Stomach (tissue), 9 donors: ENCODE measurements around the gene CEACAM7. TPM values are rescaled to one million over a fixed set of nuclear protein-coding genes. Genes with fewer than 3 reads are reported as not detected.

Experiments
- DNase-seq, 2 donors: peaks; one replicate each; pipeline versions ENCODE4 v3.0.0 to v3.0.0-alpha.2; 2013 to 2019
- H3K27ac ChIP-seq, 5 donors: fragments of 200-600 bp in 4 of 5; sonication (generic) in 4 of 5; one replicate each; pipeline ENCODE4 v1.5.1; 2013 to 2019; ENCODE audit warnings: mild to moderate bottlenecking in 1 of 5, moderate library complexity in 1 of 5
- H3K27me3 ChIP-seq, 3 donors: fragments of 200-600 bp; sonication (generic); one replicate each; pipeline ENCODE4 v1.5.1; 2017 to 2019; ENCODE audit warnings: mixed run types in 1 of 3
- H3K36me3 ChIP-seq, 4 donors: fragments of 200-600 bp; sonication (generic); 1 replicate in 3 of 4; 2 replicates in 1 of 4; pipeline ENCODE4 v1.5.1; 2016 to 2019
- H3K4me1 ChIP-seq, 4 donors: fragments of 200-600 bp; sonication (generic); one replicate each; pipeline ENCODE4 v1.5.1; 2016 to 2019
- H3K4me3 ChIP-seq, 4 donors: fragments of 200-600 bp; sonication (generic) in 3 of 4; one replicate each; pipeline ENCODE4 v1.5.1; 2016 to 2019; ENCODE audit warnings: mild to moderate bottlenecking in 1 of 4
- H3K9me3 ChIP-seq, 4 donors: fragments of 200-600 bp; sonication (generic); one replicate each; pipeline ENCODE4 v1.5.1; 2016 to 2019
- EP300 ChIP-seq: sonication (generic); formaldehyde crosslinking; IDR thresholded peaks from one replicate; pipeline ENCODE4 v1.6.1; 2017; ENCODE audit warnings: antibody characterized with exemption
- POLR2A ChIP-seq, 4 donors: fragments of 450-650 bp; IDR thresholded peaks; one replicate each; pipeline ENCODE4 v1.6.1; 2016; ENCODE audit warnings: antibody characterized with exemption in 4 of 4, control low read depth in 2 of 4, mild to moderate bottlenecking in 1 of 4, moderate library complexity in 1 of 4
- POLR2AphosphoS5 ChIP-seq, 3 donors: sonication (generic); formaldehyde crosslinking; IDR thresholded peaks; one replicate each; pipeline ENCODE4 v1.6.1; 2016; ENCODE audit warnings: antibody characterized with exemption in 3 of 3
- WGBS, 5 donors: extraction: QIAGEN DNeasy Blood & Tissue Kit in 3 of 5; methylation state at CpG; one replicate each; pipeline versions ENCODE4 v1.1.5 to v1.1.7; 2013 to 2018; 5-methylcytosine and 5-hydroxymethylcytosine counted together
- intact Hi-C: fragments of 100-400 bp; cut with DNase I; formaldehyde crosslinking; loops from one replicate; pipeline ENCODE4 v1.15.1; 2023; ENCODE audit warnings: low total_unique reads
- polyA plus RNA-seq, 3 donors: library from polyadenylated mRNA; stranded (reverse); fragments of 200-250 nt; gene quantifications; one replicate each; pipeline ENCODE4 v1.2.3, GENCODE V29; 2013
- total RNA-seq, 5 donors: library from RNA; depleted of rRNA; stranded (reverse); fragments of >200 nt; gene quantifications; one replicate each; pipeline versions ENCODE4 v1.1.0 to v1.2.3, GENCODE V29; 2014 to 2016
- TF ChIP-seq, protein P1 (sequence below), 7 experiments: fragments of 450-650 bp in 4 of 7; fragments of 200-600 bp in 3 of 7; sonication (generic) in 3 of 7; IDR thresholded peaks; one replicate each; pipeline ENCODE4 v1.5.1; 2016 to 2019; ENCODE audit warnings: antibody characterized with exemption in 7 of 7, control low read depth in 2 of 7, mild to moderate bottlenecking in 1 of 7
- donor health status: healthy with polysubstance abuse.
- donor health status: Bipolar disorder and iron deficiency.
- donor health status: healthy.

The CEACAM7 gene
- total and polyA plus RNA-seq, 8 donors = 1.3 to 6.2 TPM; not detected in 6

GRCh38 chr19:41694831-41695635, 7.0 kb upstream of the CEACAM7 start:
- Histone ChIP-seq H3K27ac (no peak overlapping the region), H3K36me3 (no peaks in the 10 kb centered on the region), H3K9me3 (peaks cover 0 to 20% (median 5%) of the 10 kb centered on the region in 4 donors), H3K27me3 (peaks cover 0 to 55% (median 5%) of the 10 kb centered on the region in 3 donors), H3K4me3 (no peak overlapping the region), H3K4me1 (peaks cover 0 to 16% (median 8%) of the 10 kb centered on the region in 4 donors)
- TF ChIP-seq, protein P1, sequence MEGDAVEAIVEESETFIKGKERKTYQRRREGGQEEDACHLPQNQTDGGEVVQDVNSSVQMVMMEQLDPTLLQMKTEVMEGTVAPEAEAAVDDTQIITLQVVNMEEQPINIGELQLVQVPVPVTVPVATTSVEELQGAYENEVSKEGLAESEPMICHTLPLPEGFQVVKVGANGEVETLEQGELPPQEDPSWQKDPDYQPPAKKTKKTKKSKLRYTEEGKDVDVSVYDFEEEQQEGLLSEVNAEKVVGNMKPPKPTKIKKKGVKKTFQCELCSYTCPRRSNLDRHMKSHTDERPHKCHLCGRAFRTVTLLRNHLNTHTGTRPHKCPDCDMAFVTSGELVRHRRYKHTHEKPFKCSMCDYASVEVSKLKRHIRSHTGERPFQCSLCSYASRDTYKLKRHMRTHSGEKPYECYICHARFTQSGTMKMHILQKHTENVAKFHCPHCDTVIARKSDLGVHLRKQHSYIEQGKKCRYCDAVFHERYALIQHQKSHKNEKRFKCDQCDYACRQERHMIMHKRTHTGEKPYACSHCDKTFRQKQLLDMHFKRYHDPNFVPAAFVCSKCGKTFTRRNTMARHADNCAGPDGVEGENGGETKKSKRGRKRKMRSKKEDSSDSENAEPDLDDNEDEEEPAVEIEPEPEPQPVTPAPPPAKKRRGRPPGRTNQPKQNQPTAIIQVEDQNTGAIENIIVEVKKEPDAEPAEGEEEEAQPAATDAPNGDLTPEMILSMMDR (IDR thresholded peaks at IDR 0.05) = no peak
- 57 to 70% (median 65%) methylated on average over 8 of the region's 8 CpGs for WGBS, 5 donors
- intact Hi-C loops = no loop called here
- DNase-seq = no peak

DNA sequence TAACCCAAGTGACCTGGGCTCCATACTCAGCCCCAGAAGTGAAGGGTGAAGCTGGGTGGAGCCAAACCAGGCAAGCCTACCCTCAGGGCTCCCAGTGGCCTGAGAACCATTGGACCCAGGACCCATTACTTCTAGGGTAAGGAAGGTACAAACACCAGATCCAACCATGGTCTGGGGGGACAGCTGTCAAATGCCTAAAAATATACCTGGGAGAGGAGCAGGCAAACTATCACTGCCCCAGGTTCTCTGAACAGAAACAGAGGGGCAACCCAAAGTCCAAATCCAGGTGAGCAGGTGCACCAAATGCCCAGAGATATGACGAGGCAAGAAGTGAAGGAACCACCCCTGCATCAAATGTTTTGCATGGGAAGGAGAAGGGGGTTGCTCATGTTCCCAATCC, 6.1 kb upstream of the CEACAM7 start:
- 58 to 68% (median 61%) methylated on average over 1 of the region's 1 CpG for WGBS, 5 donors
- Histone ChIP-seq H3K9me3 (peaks cover 0 to 20% (median 5%) of the 10 kb centered on the region in 4 donors), H3K4me1 (peaks cover 0 to 8% (median 2%) of the 10 kb centered on the region in 4 donors), H3K27ac (no peak overlapping the region), H3K36me3 (no peaks in the 10 kb centered on the region), H3K27me3 (peaks cover 0 to 63% (median 5%) of the 10 kb centered on the region in 3 donors), H3K4me3 (no peak overlapping the region)
- TF ChIP-seq, protein P1 (IDR thresholded peaks at IDR 0.05) = no peak
- no peak for TF ChIP-seq POLR2AphosphoS5 (IDR thresholded peaks at IDR 0.05)
- no peak for TF ChIP-seq POLR2A (IDR thresholded peaks at IDR 0.05)
- TF ChIP-seq EP300 = no peak
- no peak for DNase-seq
- intact Hi-C loops = no loop called here

- Histone ChIP-seq H3K27me3 (peaks cover 0 to 61% (median 5%) of the 10 kb centered on the region in 3 donors), H3K4me3 (no peak overlapping the region), H3K27ac (no peak overlapping the region), H3K4me1 (peaks cover 0 to 3% (median 0%) of the 10 kb centered on the region in 4 donors), H3K9me3 (peaks cover 0 to 20% (median 5%) of the 10 kb centered on the region in 4 donors), H3K36me3 (no peaks in the 10 kb centered on the region)
- no peak for TF ChIP-seq POLR2A (IDR thresholded peaks at IDR 0.05)
- TF ChIP-seq POLR2AphosphoS5 (IDR thresholded peaks at IDR 0.05) = no peak
- TF ChIP-seq, protein P1 (IDR thresholded peaks at IDR 0.05) = peak in 5 of 7 experiments; percentile 13 to 59 (median 29)
- no peak for TF ChIP-seq EP300
- peak; percentile 39 to 45 for DNase-seq
- 29 to 32% (median 30%) methylated on average over 20 of the region's 20 CpGs for WGBS, 5 donors
- intact Hi-C loops = no loop called here
These were observed 3.3 kb upstream of the CEACAM7 start for GRCh38 chr19:41691268-41691970.

GRCh38 chr19:41690801-41691065, 2.7 kb upstream of the CEACAM7 start:
- intact Hi-C loops = no loop called here
- Histone ChIP-seq H3K36me3 (no peaks in the 10 kb centered on the region), H3K27ac (no peak overlapping the region), H3K9me3 (peaks cover 0 to 20% (median 5%) of the 10 kb centered on the region in 4 donors), H3K4me3 (no peak overlapping the region), H3K4me1 (peaks cover 0 to 3% (median 0%) of the 10 kb centered on the region in 4 donors), H3K27me3 (peaks cover 0 to 61% (median 5%) of the 10 kb centered on the region in 3 donors)
- no peak for DNase-seq
- 66 to 81% (median 76%) methylated on average over 2 to 3 of the region's 3 CpGs for WGBS, 5 donors
- TF ChIP-seq POLR2A (IDR thresholded peaks at IDR 0.05) (no peak), EP300 (no peak), POLR2AphosphoS5 (IDR thresholded peaks at IDR 0.05) (no peak)
- TF ChIP-seq, protein P1 (IDR thresholded peaks at IDR 0.05) = no peak
